ENCODE measurements around the gene PRAC1.

PRAC1 gene

GRCh38 chr17:48738803-48739526 is 16.6 kb upstream of the PRAC1 start:
- Histone ChIP-seq H2BK5ac (ENCODE audit: low read length) (no peak overlapping the region), H2BK120ac (ENCODE audit: low read depth, low read length) (no peak overlapping the region), H3K18ac (ENCODE audit: low read length) (no peak overlapping the region), H3K4ac (ENCODE audit: low read depth, low read length) (no peak overlapping the region), H3K79me1 (ENCODE audit: low read length) (no peaks in the 10 kb centered on the region), H3K27me3 (ENCODE audit: insufficient read depth, low read length, poor library complexity) (peaks cover 74% of the 10 kb centered on the region), H3K27ac (ENCODE audit: low read depth, low read length) (no peak overlapping the region), H2AK5ac (ENCODE audit: low read length) (no peak overlapping the region), H3K4me2 (ENCODE audit: low read length) (no peak overlapping the region), H3K4me1 (ENCODE audit: control insufficient read depth, low read depth, low read length) (no peaks in the 10 kb centered on the region), H2BK15ac (replicated peaks; ENCODE audit: low read depth) (no peak overlapping the region), H3K9ac (ENCODE audit: low read length) (no peak overlapping the region), H4K8ac (ENCODE audit: low read depth, low read length) (no peak overlapping the region), H3K56ac (ENCODE audit: low read length) (no peak overlapping the region), H3K4me3 (ENCODE audit: low read length) (no peak overlapping the region), H3K36me3 (ENCODE audit: control insufficient read depth, insufficient read depth, low read length) (no peaks in the 10 kb centered on the region), H3K79me2 (ENCODE audit: control insufficient read depth, insufficient read depth, low read length) (no peaks in the 10 kb centered on the region), H3K23ac (ENCODE audit: low read length) (no peak overlapping the region), H4K5ac (ENCODE audit: low read length) (no peak overlapping the region)
- DNase-seq: no peak
- no CpG with 5 or more reads among the region's 37 CpGs for WGBS (ENCODE audit: extremely low coverage, insufficient coverage, low lambda C conversion rate)

DNA sequence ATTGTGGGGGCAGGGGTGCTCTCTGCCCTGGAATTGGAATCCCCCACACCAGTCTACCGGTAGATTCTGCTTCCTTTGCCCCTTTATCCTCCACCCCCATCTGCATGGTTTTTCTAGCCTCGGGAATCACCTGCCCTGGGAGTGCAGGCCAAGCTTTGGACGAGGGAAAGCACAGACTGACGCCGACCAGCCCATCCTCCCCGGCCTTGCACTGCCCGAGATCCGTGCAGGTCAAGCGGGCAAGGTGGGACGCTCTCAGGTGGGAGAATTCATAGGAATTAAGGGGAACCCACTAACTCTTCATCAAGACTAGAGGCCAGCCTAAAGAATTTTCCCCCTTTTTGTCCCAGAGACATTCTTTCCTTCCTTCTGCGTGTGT is 16.1 kb upstream of the PRAC1 start:
- Histone ChIP-seq H3K27me3 (ENCODE audit: insufficient read depth, low read length, poor library complexity) (peaks cover 69% of the 10 kb centered on the region), H2BK120ac (ENCODE audit: low read depth, low read length) (no peak overlapping the region), H3K4me2 (ENCODE audit: low read length) (no peak overlapping the region), H3K4me3 (ENCODE audit: low read length) (no peak overlapping the region), H4K8ac (ENCODE audit: low read depth, low read length) (no peak overlapping the region), H2BK5ac (ENCODE audit: low read length) (no peak overlapping the region), H3K36me3 (ENCODE audit: control insufficient read depth, insufficient read depth, low read length) (no peaks in the 10 kb centered on the region), H3K79me1 (ENCODE audit: low read length) (no peaks in the 10 kb centered on the region), H3K18ac (ENCODE audit: low read length) (no peak overlapping the region), H3K23ac (ENCODE audit: low read length) (no peak overlapping the region), H3K9ac (ENCODE audit: low read length) (no peak overlapping the region), H3K79me2 (ENCODE audit: control insufficient read depth, insufficient read depth, low read length) (no peaks in the 10 kb centered on the region), H2BK15ac (replicated peaks; ENCODE audit: low read depth) (no peak overlapping the region), H2AK5ac (ENCODE audit: low read length) (no peak overlapping the region), H3K4ac (ENCODE audit: low read depth, low read length) (no peak overlapping the region), H3K56ac (ENCODE audit: low read length) (no peak overlapping the region), H3K4me1 (ENCODE audit: control insufficient read depth, low read depth, low read length) (no peaks in the 10 kb centered on the region), H4K5ac (ENCODE audit: low read length) (no peak overlapping the region), H3K27ac (ENCODE audit: low read depth, low read length) (no peak overlapping the region)
- WGBS (ENCODE audit: extremely low coverage, insufficient coverage, low lambda C conversion rate): no CpG with 5 or more reads among the region's 11 CpGs
- DNase-seq: no peak

DNA sequence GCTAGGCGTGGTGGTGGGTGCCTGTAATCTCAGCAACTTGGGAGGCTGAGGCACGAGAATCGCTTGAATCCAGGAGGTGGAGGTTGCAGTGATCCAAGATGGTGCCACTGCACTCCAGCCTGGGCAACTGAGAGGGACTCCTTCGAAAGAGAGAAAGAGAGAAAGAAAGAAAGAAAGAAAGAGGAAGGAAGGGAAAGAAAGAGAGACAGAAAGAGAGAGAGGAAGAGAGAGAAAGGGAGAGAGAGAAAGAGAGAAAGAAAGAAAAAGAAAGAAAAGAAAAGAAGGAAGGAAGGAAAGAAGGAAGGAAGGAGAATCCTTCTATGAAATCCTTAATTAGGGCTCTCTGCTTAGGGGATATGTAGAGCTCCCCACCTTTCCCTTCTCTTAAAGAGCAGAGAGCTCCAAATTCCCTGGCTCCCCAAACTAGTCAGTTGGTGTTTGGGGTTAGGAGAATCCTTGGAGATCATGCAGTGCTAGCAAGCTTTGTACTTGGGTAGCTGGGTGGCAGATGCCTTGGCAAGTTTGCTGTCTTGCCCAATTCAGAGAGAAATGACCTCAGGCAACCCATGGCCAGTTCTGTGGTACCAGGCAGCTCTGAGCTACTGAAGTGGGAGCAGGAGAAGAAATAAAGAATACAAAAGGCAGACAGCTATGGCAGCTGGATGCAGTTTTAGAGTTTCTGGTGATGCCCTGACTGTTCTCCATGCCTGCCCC is 15.2 kb upstream of the PRAC1 start:
- Histone ChIP-seq H3K4ac (ENCODE audit: low read depth, low read length) (no peak overlapping the region), H4K5ac (ENCODE audit: low read length) (no peak overlapping the region), H3K23ac (ENCODE audit: low read length) (no peak overlapping the region), H3K9ac (ENCODE audit: low read length) (no peak overlapping the region), H3K4me2 (ENCODE audit: low read length) (no peak overlapping the region), H3K56ac (ENCODE audit: low read length) (no peak overlapping the region), H3K36me3 (ENCODE audit: control insufficient read depth, insufficient read depth, low read length) (no peaks in the 10 kb centered on the region), H3K27me3 (ENCODE audit: insufficient read depth, low read length, poor library complexity) (peaks cover 61% of the 10 kb centered on the region), H2BK120ac (ENCODE audit: low read depth, low read length) (no peak overlapping the region), H2AK5ac (ENCODE audit: low read length) (no peak overlapping the region), H3K27ac (ENCODE audit: low read depth, low read length) (no peak overlapping the region), H3K18ac (ENCODE audit: low read length) (no peak overlapping the region), H2BK15ac (replicated peaks; ENCODE audit: low read depth) (no peak overlapping the region), H3K4me3 (ENCODE audit: low read length) (no peak overlapping the region), H3K4me1 (ENCODE audit: control insufficient read depth, low read depth, low read length) (peaks cover 2% of the 10 kb centered on the region), H3K79me1 (ENCODE audit: low read length) (no peaks in the 10 kb centered on the region), H3K79me2 (ENCODE audit: control insufficient read depth, insufficient read depth, low read length) (no peaks in the 10 kb centered on the region), H4K8ac (ENCODE audit: low read depth, low read length) (no peak overlapping the region), H2BK5ac (ENCODE audit: low read length) (no peak overlapping the region)
- no CpG with 5 or more reads among the region's 4 CpGs for WGBS (ENCODE audit: extremely low coverage, insufficient coverage, low lambda C conversion rate)
- no peak for DNase-seq

- Histone ChIP-seq H3K9ac (ENCODE audit: low read length) (no peak overlapping the region), H3K4me2 (ENCODE audit: low read length) (no peak overlapping the region), H4K5ac (ENCODE audit: low read length) (no peak overlapping the region), H3K27me3 (ENCODE audit: insufficient read depth, low read length, poor library complexity) (peaks cover 54% of the 10 kb centered on the region), H3K27ac (ENCODE audit: low read depth, low read length) (no peak overlapping the region), H2BK120ac (ENCODE audit: low read depth, low read length) (no peak overlapping the region), H3K18ac (ENCODE audit: low read length) (no peak overlapping the region), H2BK15ac (replicated peaks; ENCODE audit: low read depth) (no peak overlapping the region), H3K4ac (ENCODE audit: low read depth, low read length) (no peak overlapping the region), H3K79me1 (ENCODE audit: low read length) (no peaks in the 10 kb centered on the region), H3K4me3 (ENCODE audit: low read length) (no peak overlapping the region), H2AK5ac (ENCODE audit: low read length) (no peak overlapping the region), H3K79me2 (ENCODE audit: control insufficient read depth, insufficient read depth, low read length) (no peaks in the 10 kb centered on the region), H3K36me3 (ENCODE audit: control insufficient read depth, insufficient read depth, low read length) (no peaks in the 10 kb centered on the region), H4K8ac (ENCODE audit: low read depth, low read length) (no peak overlapping the region), H2BK5ac (ENCODE audit: low read length) (no peak overlapping the region), H3K23ac (ENCODE audit: low read length) (no peak overlapping the region), H3K56ac (ENCODE audit: low read length) (no peak overlapping the region), H3K4me1 (ENCODE audit: control insufficient read depth, low read depth, low read length) (peaks cover 2% of the 10 kb centered on the region)
- DNase-seq: no peak
- no CpG with 5 or more reads among the region's 7 CpGs for WGBS (ENCODE audit: extremely low coverage, insufficient coverage, low lambda C conversion rate)
These were observed 12.7 kb upstream of the PRAC1 start for GRCh38 chr17:48735062-48735351.

GRCh38 chr17:48734333-48735061 is 12.2 kb upstream of the PRAC1 start:
- no peak overlapping the region for H3K4ac ChIP-seq (ENCODE audit: low read depth, low read length)
- no peaks in the 10 kb centered on the region for H3K79me2 ChIP-seq (ENCODE audit: control insufficient read depth, insufficient read depth, low read length)
- peak overlapping the region; percentile 35 for H3K56ac ChIP-seq (ENCODE audit: low read length)
- H3K4me1 ChIP-seq (ENCODE audit: control insufficient read depth, low read depth, low read length): peaks cover 2% of the 10 kb centered on the region
- no peak overlapping the region for H2AK5ac ChIP-seq (ENCODE audit: low read length)
- no peak overlapping the region for H2BK15ac ChIP-seq (replicated peaks; ENCODE audit: low read depth)
- H2BK5ac ChIP-seq (ENCODE audit: low read length): no peak overlapping the region
- no peak overlapping the region for H3K4me2 ChIP-seq (ENCODE audit: low read length)
- peaks cover 56% of the 10 kb centered on the region for H3K27me3 ChIP-seq (ENCODE audit: insufficient read depth, low read length, poor library complexity)
- H3K79me1 ChIP-seq (ENCODE audit: low read length): no peaks in the 10 kb centered on the region
- no peak overlapping the region for H3K23ac ChIP-seq (ENCODE audit: low read length)
- H3K27ac ChIP-seq (ENCODE audit: low read depth, low read length): no peak overlapping the region
- peak overlapping the region; percentile 1 for H3K9ac ChIP-seq (ENCODE audit: low read length)
- H4K8ac ChIP-seq (ENCODE audit: low read depth, low read length): no peak overlapping the region
- no peaks in the 10 kb centered on the region for H3K36me3 ChIP-seq (ENCODE audit: control insufficient read depth, insufficient read depth, low read length)
- H4K5ac ChIP-seq (ENCODE audit: low read length): no peak overlapping the region
- H3K18ac ChIP-seq (ENCODE audit: low read length): no peak overlapping the region
- no peak for DNase-seq
- no CpG with 5 or more reads among the region's 14 CpGs for WGBS (ENCODE audit: extremely low coverage, insufficient coverage, low lambda C conversion rate)
- no peak overlapping the region for H3K4me3 ChIP-seq (ENCODE audit: low read length)
- no peak overlapping the region for H2BK120ac ChIP-seq (ENCODE audit: low read depth, low read length)

Data from mesendoderm (in vitro differentiated cells).